HS-27A (cell line): Measurements from ENCODE around the gene SAMD4B.

Experiments used
- DNase-seq: peaks from one replicate; pipeline ENCODE4 v3.0.0-alpha.2; 2012; ENCODE audit warnings: low read depth, missing footprints

SAMD4B gene

GRCh38 chr19:39397360-39398296, 55.4 kb downstream of the SAMD4B start:
- peak; percentile 75 for DNase-seq

GRCh38 chr19:39398297-39398864, 56.2 kb downstream of the SAMD4B start:
- DNase-seq, result peak; percentile 88

GRCh38 chr19:39399668-39400050, 57.4 kb downstream of the SAMD4B start:
- DNase-seq, result no peak

- no peak for DNase-seq
Observed at GRCh38 chr19:39400061-39400460, 57.8 kb downstream of the SAMD4B start.

GRCh38 chr19:39401070-39401548, 58.9 kb downstream of the SAMD4B start:
- DNase-seq, result no peak

GRCh38 chr19:39401549-39402345, 59.5 kb downstream of the SAMD4B start:
- DNase-seq, result no peak

- DNase-seq, result peak; percentile 83
Observed at GRCh38 chr19:39402346-39403300, 60.4 kb downstream of the SAMD4B start.

GRCh38 chr19:39403331-39404312, 61.4 kb downstream of the SAMD4B start:
- DNase-seq, result peak; percentile 100

GRCh38 chr19:39405261-39405957, 63.2 kb downstream of the SAMD4B start:
- no peak for DNase-seq

- DNase-seq, result no peak
Observed at GRCh38 chr19:39405958-39406655, 63.9 kb downstream of the SAMD4B start.

GRCh38 chr19:39406656-39407409, 64.6 kb downstream of the SAMD4B start, which contains the start of gene ZFP36:
ZFP36 (plus strand) TSS chr19:39406847; CDS start chr19:39406905, 58 bp downstream.
- DNase-seq, result no peak

- no peak for DNase-seq
Observed at GRCh38 chr19:39407410-39407659, 65.1 kb downstream of the SAMD4B start.

GRCh38 chr19:39407660-39408391, 65.6 kb downstream of the SAMD4B start:
- DNase-seq, result no peak

GRCh38 chr19:39408392-39409207, 66.4 kb downstream of the SAMD4B start:
- DNase-seq, result no peak

- no peak for DNase-seq
Observed at GRCh38 chr19:39409208-39410016, 67.2 kb downstream of the SAMD4B start.
